Measurements from ENCODE around the gene CRYL1.

The CRYL1 gene

DNA sequence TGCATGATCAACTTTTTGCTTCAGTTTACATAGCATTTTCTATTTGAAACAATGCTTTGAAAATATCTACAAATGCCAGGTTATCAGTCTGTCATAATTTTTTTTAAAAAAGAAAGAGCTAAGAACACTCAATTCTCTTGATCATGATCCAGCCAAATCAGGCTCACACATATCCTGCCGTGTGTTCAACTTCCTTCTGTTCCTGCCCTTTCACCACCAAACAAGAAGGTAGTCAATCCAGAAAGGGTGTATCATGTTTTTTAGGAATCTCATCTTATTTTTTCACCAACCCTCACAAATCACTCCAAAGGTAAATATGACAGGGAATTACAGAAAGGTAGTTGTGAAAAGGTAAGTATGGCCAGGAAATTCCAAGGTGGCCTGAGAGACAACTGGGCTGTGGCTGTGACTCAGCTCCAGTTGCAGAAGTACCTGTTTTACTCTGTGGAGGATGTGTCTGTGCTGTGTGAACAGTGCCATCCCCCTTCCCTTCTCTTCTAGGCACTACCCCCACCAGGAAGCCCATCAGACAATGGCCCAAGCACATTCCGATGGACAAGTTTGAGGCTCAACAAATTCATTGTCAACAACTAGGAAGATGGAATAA, 154.7 kb downstream of the CRYL1 start:
- H3K4me3 ChIP-seq (ENCODE audit: low read depth, low read length) = no peak overlapping the region
- TF ChIP-seq, protein P1, sequence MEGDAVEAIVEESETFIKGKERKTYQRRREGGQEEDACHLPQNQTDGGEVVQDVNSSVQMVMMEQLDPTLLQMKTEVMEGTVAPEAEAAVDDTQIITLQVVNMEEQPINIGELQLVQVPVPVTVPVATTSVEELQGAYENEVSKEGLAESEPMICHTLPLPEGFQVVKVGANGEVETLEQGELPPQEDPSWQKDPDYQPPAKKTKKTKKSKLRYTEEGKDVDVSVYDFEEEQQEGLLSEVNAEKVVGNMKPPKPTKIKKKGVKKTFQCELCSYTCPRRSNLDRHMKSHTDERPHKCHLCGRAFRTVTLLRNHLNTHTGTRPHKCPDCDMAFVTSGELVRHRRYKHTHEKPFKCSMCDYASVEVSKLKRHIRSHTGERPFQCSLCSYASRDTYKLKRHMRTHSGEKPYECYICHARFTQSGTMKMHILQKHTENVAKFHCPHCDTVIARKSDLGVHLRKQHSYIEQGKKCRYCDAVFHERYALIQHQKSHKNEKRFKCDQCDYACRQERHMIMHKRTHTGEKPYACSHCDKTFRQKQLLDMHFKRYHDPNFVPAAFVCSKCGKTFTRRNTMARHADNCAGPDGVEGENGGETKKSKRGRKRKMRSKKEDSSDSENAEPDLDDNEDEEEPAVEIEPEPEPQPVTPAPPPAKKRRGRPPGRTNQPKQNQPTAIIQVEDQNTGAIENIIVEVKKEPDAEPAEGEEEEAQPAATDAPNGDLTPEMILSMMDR (IDR thresholded peaks at IDR 0.05; ENCODE audit: insufficient read depth, low read depth, low read length, missing control alignments) = no peak
- DNase-seq (ENCODE audit: low read depth) = peak; percentile 30

DNA sequence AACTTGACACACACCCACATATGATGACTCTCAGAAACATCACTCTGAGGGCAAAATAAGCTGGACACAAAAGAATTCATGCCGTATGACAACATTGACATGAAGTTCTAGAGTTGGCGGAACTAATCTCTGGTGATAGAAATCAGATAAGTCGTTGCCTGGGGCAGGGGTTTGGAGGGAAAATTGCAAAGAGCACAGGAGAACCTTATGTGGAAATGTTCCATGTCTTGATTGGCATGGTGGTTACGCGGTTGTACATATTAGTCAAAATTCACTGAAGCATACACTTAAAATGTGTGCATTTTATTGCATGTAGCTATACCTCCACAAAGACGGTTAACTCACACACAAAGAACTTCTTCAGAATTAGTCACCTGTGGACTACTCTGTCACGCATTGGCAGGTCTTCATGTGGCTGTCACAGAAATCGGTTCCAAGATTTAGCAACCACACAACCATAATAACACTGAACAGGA, 155.7 kb downstream of the CRYL1 start:
- peak; percentile 86 for DNase-seq (ENCODE audit: low read depth)
- H3K4me3 ChIP-seq (ENCODE audit: low read depth, low read length) = no peak overlapping the region
- TF ChIP-seq, protein P1 (IDR thresholded peaks at IDR 0.05; ENCODE audit: insufficient read depth, low read depth, low read length, missing control alignments) = no peak

DNA sequence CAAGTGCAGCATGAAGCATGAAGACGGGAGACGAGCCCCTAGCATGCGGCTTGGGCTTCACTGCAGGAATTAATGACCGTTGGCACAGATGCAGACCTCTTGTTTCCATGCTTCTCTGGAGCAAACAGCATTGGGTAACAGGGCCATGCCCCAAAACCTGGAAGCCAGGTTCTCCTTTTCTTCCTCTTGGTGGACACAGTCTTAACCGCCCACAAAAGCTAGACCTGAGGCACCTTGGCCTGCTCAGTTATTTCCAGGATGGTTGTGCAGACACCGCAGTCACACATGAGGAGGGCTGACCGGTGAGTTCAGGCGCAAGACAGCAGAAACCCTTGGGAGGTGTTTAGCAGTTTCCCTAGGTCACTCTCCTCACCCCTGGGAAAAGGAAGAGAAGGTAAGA, 159.6 kb downstream of the CRYL1 start:
- H3K4me3 ChIP-seq (ENCODE audit: low read depth, low read length) = no peak overlapping the region
- TF ChIP-seq, protein P1 (IDR thresholded peaks at IDR 0.05; ENCODE audit: insufficient read depth, low read depth, low read length, missing control alignments) = no peak
- DNase-seq (ENCODE audit: low read depth) = no peak

DNA sequence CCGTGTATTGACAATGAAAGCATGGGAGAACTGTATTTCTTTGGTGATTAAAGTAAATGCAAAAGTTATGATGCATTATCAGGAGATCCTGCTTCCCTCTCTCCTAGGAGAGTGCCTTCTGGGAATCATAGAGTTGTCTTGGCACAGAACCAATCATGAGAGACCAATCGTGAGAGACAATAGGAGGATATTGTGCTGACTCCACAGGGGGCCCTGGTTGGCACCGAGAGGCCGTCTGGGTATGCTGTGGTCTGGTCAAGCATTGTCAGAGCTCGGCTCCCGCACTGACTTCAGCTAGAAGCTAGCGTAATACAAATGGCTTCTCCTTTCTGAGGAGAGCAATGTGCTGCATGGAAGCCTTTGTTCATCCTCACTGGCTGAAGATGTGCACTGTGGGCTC, 162.1 kb downstream of the CRYL1 start:
- TF ChIP-seq, protein P1 (IDR thresholded peaks at IDR 0.05; ENCODE audit: insufficient read depth, low read depth, low read length, missing control alignments) = no peak
- no peak for DNase-seq (ENCODE audit: low read depth)
- no peak overlapping the region for H3K4me3 ChIP-seq (ENCODE audit: low read depth, low read length)

DNA sequence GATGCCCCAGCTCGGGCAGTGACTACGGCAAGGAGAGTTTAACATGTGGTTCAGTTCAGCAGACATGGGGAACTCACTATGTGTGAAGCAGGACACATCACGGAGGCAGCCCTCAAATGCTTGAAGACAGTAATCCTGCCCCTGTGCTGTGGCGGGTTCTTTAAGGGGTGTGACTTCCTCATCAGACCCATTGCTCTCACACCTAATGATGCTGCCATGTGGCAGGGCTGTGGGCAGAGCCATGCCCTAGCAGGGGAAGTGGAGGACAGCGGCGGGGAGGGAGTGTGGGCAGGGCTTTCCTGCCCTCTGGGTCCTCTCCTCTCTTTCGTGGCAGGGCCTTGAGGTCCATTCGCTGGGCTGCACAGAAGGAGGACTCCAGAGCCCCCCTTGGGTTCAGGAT, 162.5 kb downstream of the CRYL1 start:
- no peak for DNase-seq (ENCODE audit: low read depth)
- no peak overlapping the region for H3K4me3 ChIP-seq (ENCODE audit: low read depth, low read length)
- TF ChIP-seq, protein P1 (IDR thresholded peaks at IDR 0.05; ENCODE audit: insufficient read depth, low read depth, low read length, missing control alignments) = no peak

DNA sequence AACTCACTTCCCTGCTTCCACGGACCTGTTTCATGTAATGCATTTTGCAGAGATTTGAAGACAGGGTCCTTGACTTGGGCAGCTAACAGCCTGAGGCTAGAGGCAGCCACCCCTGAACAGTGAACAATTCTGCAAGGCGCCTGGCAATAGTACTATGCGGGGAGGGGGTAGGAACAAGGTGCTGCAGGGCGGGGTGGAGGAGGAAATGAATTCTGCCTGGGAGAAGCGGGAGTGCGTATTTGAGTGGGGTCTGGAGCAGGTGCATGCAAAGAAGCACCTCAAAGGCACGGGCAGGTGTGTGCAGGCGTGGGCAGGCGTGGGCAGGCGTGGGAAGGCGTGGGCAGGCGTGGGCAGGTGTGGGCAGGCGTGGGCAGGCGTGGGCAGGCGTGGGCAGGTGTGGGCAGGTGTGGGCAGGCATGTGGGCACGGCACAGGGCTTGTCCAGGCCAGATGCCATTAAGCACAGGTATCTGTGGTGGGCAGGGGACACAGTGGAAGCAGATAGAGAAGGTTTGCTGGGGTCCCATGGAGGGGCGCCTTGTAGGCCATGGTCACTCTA, 163.1 kb downstream of the CRYL1 start:
- TF ChIP-seq, protein P1 (IDR thresholded peaks at IDR 0.05; ENCODE audit: insufficient read depth, low read depth, low read length, missing control alignments) = no peak
- no peak overlapping the region for H3K4me3 ChIP-seq (ENCODE audit: low read depth, low read length)
- no peak for DNase-seq (ENCODE audit: low read depth)
